Activated CD4-positive, alpha-beta T cell treated with anti-CD3 and anti-CD28 coated beads for 48 hours (primary cell): ENCODE measurements around the gene TP53TG5.

Experiments
- DNase-seq: peaks from one replicate; pipeline ENCODE4 v3.0.0-alpha.2; 2020

The TP53TG5 gene

GRCh38 chr20:45405571-45406259 is 27.6 kb upstream of the TP53TG5 start:
- DNase-seq, result peak; percentile 13

- no peak for DNase-seq
Observed at GRCh38 chr20:45404438-45404837, 26.3 kb upstream of the TP53TG5 start.

- no peak for DNase-seq
Observed at GRCh38 chr20:45402946-45403345, 24.8 kb upstream of the TP53TG5 start.

- no peak for DNase-seq
Observed at GRCh38 chr20:45400346-45401031, 22.4 kb upstream of the TP53TG5 start.

GRCh38 chr20:45399018-45399417 is 20.9 kb upstream of the TP53TG5 start:
- no peak for DNase-seq

GRCh38 chr20:45395114-45395415 is 16.9 kb upstream of the TP53TG5 start:
- no peak for DNase-seq

GRCh38 chr20:45394221-45395113 is 16.3 kb upstream of the TP53TG5 start:
- DNase-seq, result no peak

GRCh38 chr20:45392733-45393132 is 14.6 kb upstream of the TP53TG5 start:
- no peak for DNase-seq

- no peak for DNase-seq
Observed at GRCh38 chr20:45391559-45391958, 13.4 kb upstream of the TP53TG5 start.

GRCh38 chr20:45390931-45391330 is 12.8 kb upstream of the TP53TG5 start:
- DNase-seq, result no peak

GRCh38 chr20:45387274-45387673 is 9.1 kb upstream of the TP53TG5 start:
- no peak for DNase-seq

GRCh38 chr20:45377269-45377668 is 856 bp downstream of the TP53TG5 start:
- DNase-seq, result no peak

GRCh38 chr20:45374966-45375365 is 3.2 kb downstream of the TP53TG5 start:
- no peak for DNase-seq

GRCh38 chr20:45374101-45374467 is 4.0 kb downstream of the TP53TG5 start:
- DNase-seq, result no peak

GRCh38 chr20:45373353-45374100 is 4.6 kb downstream of the TP53TG5 start:
- peak; percentile 95 for DNase-seq

GRCh38 chr20:45372646-45373352 is 5.3 kb downstream of the TP53TG5 start:
- DNase-seq, result no peak

- no peak for DNase-seq
Observed at GRCh38 chr20:45372241-45372640, 5.9 kb downstream of the TP53TG5 start.

GRCh38 chr20:45370571-45371160 is 7.5 kb downstream of the TP53TG5 start:
- no peak for DNase-seq

- DNase-seq, result peak; percentile 27
Observed at GRCh38 chr20:45368221-45368980, 9.7 kb downstream of the TP53TG5 start.

GRCh38 chr20:45367126-45367525 is 11.0 kb downstream of the TP53TG5 start:
- DNase-seq, result no peak

- DNase-seq, result no peak
Observed at GRCh38 chr20:45366631-45367030, 11.5 kb downstream of the TP53TG5 start.
